Adrenal gland (tissue), 12 donors: ENCODE data around the gene BRAF. TPM values are rescaled to one million over a fixed set of nuclear protein-coding genes. Genes with fewer than 3 reads are reported as not detected.
"Not testable (repeated sequence)": the region's sequence is repeated elsewhere in the genome, so short reads cannot be mapped to it uniquely, and the experiment has no call there.

Source experiments
- DNase-seq, 7 donors: peaks; one replicate each; pipeline ENCODE4 v3.0.0-alpha.2; 2019 to 2020
- H3K27ac ChIP-seq, 5 donors: fragments of 200-600 bp; sonication (generic) in 4 of 5; 1 replicate in 3 of 5; 2 replicates in 2 of 5; pipeline versions ENCODE4 v1.5.1 to v1.8.0; 2016 to 2020; ENCODE audit warnings: mild to moderate bottlenecking in 1 of 5
- H3K27me3 ChIP-seq: fragments of 200-600 bp; 2 replicates; pipeline ENCODE4 v1.8.0; 2021
- H3K36me3 ChIP-seq, 2 donors: fragments of 200-600 bp; replicated peaks in 1 of 2; 1 replicate in 1 of 2; 2 replicates in 1 of 2; pipeline versions ENCODE4 v1.5.1 to v1.8.0; 2018 to 2022
- H3K4me1 ChIP-seq, 2 donors: fragments of 200-600 bp; replicated peaks in 1 of 2; 1 replicate in 1 of 2; 2 replicates in 1 of 2; pipeline versions ENCODE4 v1.5.1 to v1.8.0; 2018 to 2021
- H3K4me3 ChIP-seq, 4 donors: fragments of 200-600 bp; sonication (generic) in 3 of 4; one replicate each; pipeline ENCODE4 v1.5.1; 2016 to 2018
- H3K9me3 ChIP-seq, 3 donors: fragments of 200-600 bp; sonication (generic) in 1 of 3; replicated peaks in 1 of 3; 1 replicate in 2 of 3; 2 replicates in 1 of 3; pipeline versions ENCODE4 v1.5.1 to v1.8.0; 2016 to 2021
- CTCF ChIP-seq, 6 experiments: fragments of 450-650 bp in 4 of 6; fragments of 200-600 bp in 2 of 6; sonication (generic) in 1 of 6; IDR thresholded peaks; 1 replicate in 5 of 6; 2 replicates in 1 of 6; pipeline versions ENCODE4 v1.5.1 to v1.8.0; 2016 to 2021; ENCODE audit warnings: antibody characterized with exemption in 6 of 6, mild to moderate bottlenecking in 2 of 6, moderate library complexity in 1 of 6
- POLR2A ChIP-seq, 2 donors: fragments of 450-650 bp; IDR thresholded peaks; one replicate each; pipeline ENCODE4 v1.6.1; 2017; ENCODE audit warnings: antibody characterized with exemption in 2 of 2, mild to moderate bottlenecking in 2 of 2, moderate library complexity in 1 of 2
- WGBS, 4 donors: extraction: QIAGEN DNeasy Blood & Tissue Kit in 2 of 4; methylation state at CpG; one replicate each; pipeline versions ENCODE4 v1.1.5 to v1.1.7; 2013 to 2017; 5-methylcytosine and 5-hydroxymethylcytosine counted together
- intact Hi-C, 2 donors: fragments of 100-400 bp; cut with DNase I; formaldehyde crosslinking; loops; one replicate each; pipeline versions ENCODE4 v1.14.1 to v1.15.0; 2022 to 2023
- polyA plus RNA-seq, 3 donors: library from polyadenylated mRNA; stranded (reverse); fragments of 200-250 nt in 2 of 3; fragments of 350-450 nt in 1 of 3; fragmentation: Illumina TruSeq in 1 of 3; extraction: RNeasy Lipid Tissue Mini Kit (QIAGEN cat#74804) in 1 of 3; gene quantifications; one replicate each; pipeline ENCODE4 v1.2.3, GENCODE V29; 2013 to 2014
- total RNA-seq, 9 donors: library from RNA; depleted of rRNA in 4 of 9; stranded (reverse); fragments of >200 nt in 4 of 9; fragments of 120-200 nt in 1 of 9; fragmentation: NEBNext Ultra II Directional in 1 of 9; extraction: Animal tissue kit (Norgen Biotek cat#: 25700) in 1 of 9; gene quantifications; one replicate each; pipeline versions ENCODE4 v1.1.0 to v1.2.4, GENCODE V29; 2013 to 2023
- donor health status: healthy with polysubstance abuse.
- donor health status: Bipolar disorder and iron deficiency.
- donor health status: DM: yes; HTN: yes; CAD: no.
- donor health status: DM: no; HTN: no; CAD: no.
- donor health status: DM: no; HTN: no; CAD: no.
- donor health status: DM: yes; HTN: yes; CAD: no.

Gene BRAF
- total and polyA plus RNA-seq, 12 donors: 5.0 to 50.3 (median 25.5) TPM

GRCh38 chr7:140940898-140941297, 16.2 kb upstream of the BRAF start:
- no peaks in the 10 kb centered on the region for H3K4me1 ChIP-seq
- H3K27ac ChIP-seq: no peak overlapping the region
- DNase-seq: no peak
- no peaks in the 10 kb centered on the region for H3K36me3 ChIP-seq
- H3K4me3 ChIP-seq: no peak overlapping the region
- 40 to 80% (median 68%) methylated on average over 1 of the region's 1 CpG for WGBS, 4 donors
- TF ChIP-seq CTCF (IDR thresholded peaks at IDR 0.05) (no peak), POLR2A (IDR thresholded peaks at IDR 0.05) (no peak)
- no peaks in the 10 kb centered on the region for H3K27me3 ChIP-seq
- intact Hi-C loops: no loop called here
- no peaks in the 10 kb centered on the region for H3K9me3 ChIP-seq

GRCh38 chr7:140937702-140938264, 13.1 kb upstream of the BRAF start:
- no peak for DNase-seq
- no peaks in the 10 kb centered on the region for H3K4me1 ChIP-seq
- no peaks in the 10 kb centered on the region for H3K27me3 ChIP-seq
- no peak overlapping the region for H3K27ac ChIP-seq
- 66 to 88% (median 79%) methylated on average over 3 of the region's 3 CpGs for WGBS, 4 donors
- intact Hi-C loops: no loop called here
- H3K9me3 ChIP-seq: no peaks in the 10 kb centered on the region
- H3K4me3 ChIP-seq: no peak overlapping the region
- no peak for TF ChIP-seq CTCF (IDR thresholded peaks at IDR 0.05)
- no peak for TF ChIP-seq POLR2A (IDR thresholded peaks at IDR 0.05)
- no peaks in the 10 kb centered on the region for H3K36me3 ChIP-seq

GRCh38 chr7:140928491-140929309, 4.0 kb upstream of the BRAF start:
- Histone ChIP-seq H3K4me3 (no peak overlapping the region), H3K9me3 (no peaks in the 10 kb centered on the region), H3K27me3 (no peaks in the 10 kb centered on the region), H3K4me1 (no peaks in the 10 kb centered on the region), H3K36me3 (no peaks in the 10 kb centered on the region), H3K27ac (no peak overlapping the region)
- intact Hi-C loops: no loop called here
- DNase-seq: no peak
- 68 to 75% (median 69%) methylated on average over 4 of the region's 4 CpGs for WGBS, 4 donors
- no peak for TF ChIP-seq CTCF (IDR thresholded peaks at IDR 0.05)

GRCh38 chr7:140927945-140928344, 3.2 kb upstream of the BRAF start:
- H3K4me1 ChIP-seq, H3K27me3 ChIP-seq, H3K27ac ChIP-seq, H3K36me3 ChIP-seq, H3K4me3 ChIP-seq, intact Hi-C loops, H3K9me3 ChIP-seq, DNase-seq: not testable (repeated sequence)
- WGBS, 4 donors: 71 to 81% (median 74%) methylated on average over 4 of the region's 4 CpGs

GRCh38 chr7:140927351-140927750, 2.6 kb upstream of the BRAF start:
- TF ChIP-seq POLR2A (IDR thresholded peaks at IDR 0.05) (no peak), CTCF (IDR thresholded peaks at IDR 0.05) (no peak)
- intact Hi-C loops: no loop called here

More at GRCh38 chr7:140927351-140927750, 2.6 kb upstream of the BRAF start:
- Histone ChIP-seq H3K4me1 (peaks cover 8 to 12% of the 10 kb centered on the region in 2 donors), H3K9me3 (no peaks in the 10 kb centered on the region), H3K27ac (no peak overlapping the region), H3K4me3 (no peak overlapping the region), H3K27me3 (no peaks in the 10 kb centered on the region), H3K36me3 (no peaks in the 10 kb centered on the region)
- DNase-seq: no peak
- WGBS, 4 donors: 90 to 97% (median 93%) methylated on average over 2 of the region's 2 CpGs
